CD1c-positive myeloid dendritic cell (primary cell): Measurements from ENCODE around the gene PROSER2.
A peak's percentile ranks its signal among the peaks of the same experiment; 100 is the strongest.

Source experiments
- DNase-seq: peaks from one replicate; pipeline ENCODE4 v3.0.0-alpha.2; 2016; ENCODE audit errors: extremely low spot score

Gene PROSER2

DNA sequence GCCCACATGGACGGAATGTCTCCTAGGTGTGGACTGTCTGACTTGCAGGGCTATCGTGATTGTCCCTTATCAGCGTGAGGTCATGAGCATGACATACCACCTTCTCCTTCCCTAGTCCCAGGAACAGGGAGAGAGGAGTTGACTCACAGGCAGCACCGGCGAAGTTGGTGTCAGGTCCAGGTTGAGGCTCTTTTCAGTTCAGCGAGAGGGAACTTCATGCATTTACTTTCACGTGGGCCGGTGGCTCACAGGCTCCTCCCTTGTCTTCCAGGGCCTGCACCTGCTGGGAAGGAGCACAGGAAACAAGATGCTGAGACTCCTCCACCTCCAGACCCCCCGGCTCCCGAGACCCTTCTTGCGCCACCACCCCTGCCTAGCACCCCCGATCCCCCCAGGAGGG, 46.1 kb downstream of the PROSER2 start:
- DNase-seq: no peak

- DNase-seq: no peak
These were observed 46.7 kb downstream of the PROSER2 start for GRCh38 chr10:11869743-11870460.

GRCh38 chr10:11870461-11870780, 47.3 kb downstream of the PROSER2 start:
- DNase-seq: no peak

- no peak for DNase-seq
These were observed 47.8 kb downstream of the PROSER2 start for GRCh38 chr10:11870900-11871400.

- no peak for DNase-seq
These were observed 48.3 kb downstream of the PROSER2 start for GRCh38 chr10:11871466-11871865.

DNA sequence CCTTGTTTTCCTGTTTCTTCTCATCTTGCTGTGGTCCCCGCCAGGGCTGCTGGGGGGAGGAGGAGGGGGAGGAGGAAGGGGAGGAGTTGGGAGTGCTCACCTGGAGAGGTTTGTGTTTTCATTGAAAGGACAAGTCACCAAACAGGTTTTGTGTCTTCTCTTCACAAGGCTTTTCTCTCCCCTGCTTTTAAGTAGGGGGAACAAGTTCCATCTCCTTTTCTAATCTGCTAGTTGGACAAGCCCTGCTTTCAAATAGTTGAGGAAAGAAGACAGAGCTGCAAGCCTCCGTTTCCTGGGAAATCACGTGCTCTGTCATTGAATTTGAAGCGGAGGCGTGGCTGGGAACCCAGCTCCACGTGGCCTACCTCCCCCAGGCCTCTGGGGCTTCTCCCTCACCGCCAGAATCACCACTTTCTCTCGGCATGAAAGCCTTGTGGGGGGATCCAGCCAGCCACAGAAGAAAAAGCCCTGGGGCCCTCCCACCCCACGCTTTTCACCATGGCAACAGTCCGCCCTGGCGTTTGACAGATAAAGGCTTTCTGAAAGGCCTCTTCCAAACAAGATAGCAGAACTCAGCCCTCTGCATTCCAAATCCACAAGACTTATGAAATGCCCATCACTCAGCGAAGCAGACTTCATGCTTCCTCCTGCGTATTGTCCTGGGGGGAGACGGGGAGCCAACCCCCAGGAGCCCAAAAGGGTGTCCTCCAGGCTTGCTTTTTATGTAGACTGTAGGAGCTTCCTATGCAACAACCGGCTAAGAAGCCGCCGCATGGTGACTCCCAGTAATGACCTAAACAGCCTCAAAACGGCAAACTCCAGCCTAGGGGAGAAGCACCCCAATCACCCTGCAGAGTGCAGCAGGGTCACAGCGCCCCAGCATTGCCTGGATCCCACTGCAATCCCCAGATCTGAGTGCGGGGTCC, 51.7 kb downstream of the PROSER2 start:
- peak; percentile 55 for DNase-seq

- DNase-seq: no peak
These were observed 52.5 kb downstream of the PROSER2 start for GRCh38 chr10:11875494-11876281.

- no peak for DNase-seq
These were observed 53.2 kb downstream of the PROSER2 start for GRCh38 chr10:11876324-11876723.

GRCh38 chr10:11876805-11877590, 53.8 kb downstream of the PROSER2 start:
- no peak for DNase-seq

GRCh38 chr10:11877591-11877905, 54.4 kb downstream of the PROSER2 start:
- no peak for DNase-seq

- DNase-seq: no peak
These were observed 55.6 kb downstream of the PROSER2 start for GRCh38 chr10:11878776-11879175.

GRCh38 chr10:11879387-11880094, 56.4 kb downstream of the PROSER2 start:
- DNase-seq: no peak

DNA sequence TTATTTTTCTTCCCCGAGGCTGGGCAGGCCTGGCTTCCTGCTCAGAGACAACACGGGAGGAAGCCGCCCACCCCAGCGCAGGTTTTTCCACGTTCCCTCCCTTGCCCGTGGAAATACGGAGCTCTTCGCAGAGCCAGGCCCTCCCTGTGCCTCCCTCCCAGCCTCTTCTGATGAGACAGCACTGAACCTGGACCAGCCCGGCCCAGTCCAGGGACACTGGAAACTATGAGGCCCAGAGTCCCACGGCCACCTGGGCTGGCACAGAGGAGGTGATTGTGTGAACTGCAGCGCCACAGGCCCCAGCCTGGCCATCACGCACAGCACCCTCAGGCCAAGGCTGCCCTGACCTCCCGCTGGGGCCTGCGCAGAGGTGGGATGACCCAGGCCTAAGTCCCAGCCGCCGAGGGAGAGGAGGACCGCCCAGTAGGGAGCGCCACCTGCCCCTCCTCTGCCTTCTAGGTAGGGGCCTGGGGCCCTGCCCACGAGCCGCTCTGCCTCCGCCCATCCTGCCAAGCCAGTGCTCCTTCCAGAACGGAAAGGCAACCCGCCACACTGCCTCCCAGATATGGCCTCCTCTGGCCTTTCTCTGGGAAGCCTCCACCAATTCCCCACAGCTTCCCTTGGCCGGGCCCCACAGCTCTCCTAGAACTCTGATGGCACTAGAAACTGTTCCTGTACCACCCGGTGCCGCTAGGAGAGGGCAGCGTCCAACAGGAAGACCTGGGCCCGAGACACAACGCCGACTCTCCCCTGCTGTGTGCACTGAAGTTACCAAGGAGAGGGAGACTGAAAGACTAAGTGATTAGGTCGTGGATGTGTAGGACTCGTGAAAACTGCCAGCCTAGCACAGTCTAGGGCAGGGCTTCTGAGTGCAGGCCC, 57.2 kb downstream of the PROSER2 start:
- no peak for DNase-seq

- no peak for DNase-seq
These were observed 57.9 kb downstream of the PROSER2 start for GRCh38 chr10:11881030-11881476.

GRCh38 chr10:11881477-11882417, 58.6 kb downstream of the PROSER2 start:
- no peak for DNase-seq

DNA sequence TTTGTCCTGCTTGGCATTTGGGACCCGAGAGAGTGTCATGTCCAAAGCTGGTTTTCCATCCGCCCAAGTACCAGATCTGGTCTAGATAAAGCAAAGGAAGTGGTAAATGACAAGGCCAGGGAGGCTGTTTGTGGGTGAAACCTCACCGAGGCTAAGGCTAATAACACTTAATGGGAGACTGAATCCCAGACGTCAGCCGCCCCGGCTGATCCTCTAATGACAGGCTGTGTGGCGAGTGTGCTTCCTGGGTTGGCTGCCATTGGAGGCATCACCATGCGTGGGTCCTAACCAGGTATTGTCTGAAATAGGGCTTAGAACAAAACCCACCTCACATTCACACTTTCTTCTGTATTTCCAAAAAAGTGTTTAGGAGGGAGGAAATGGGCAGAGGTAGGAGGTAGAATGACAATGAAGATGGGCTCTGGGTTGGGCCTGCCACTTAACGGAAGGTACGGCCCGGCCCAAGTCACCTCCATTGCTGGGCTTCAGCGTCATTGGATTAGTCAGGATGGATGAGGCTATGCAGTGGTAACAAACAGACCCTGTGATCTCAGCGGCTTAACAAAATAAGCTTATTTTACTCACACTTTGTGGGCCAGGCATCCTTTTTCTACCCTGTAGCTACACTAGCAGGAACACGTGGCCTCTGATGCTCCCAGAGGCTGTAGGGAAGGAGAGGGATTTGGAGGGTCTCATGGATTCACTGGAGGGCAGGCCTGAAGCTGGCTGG, 59.7 kb downstream of the PROSER2 start:
- no peak for DNase-seq

DNA sequence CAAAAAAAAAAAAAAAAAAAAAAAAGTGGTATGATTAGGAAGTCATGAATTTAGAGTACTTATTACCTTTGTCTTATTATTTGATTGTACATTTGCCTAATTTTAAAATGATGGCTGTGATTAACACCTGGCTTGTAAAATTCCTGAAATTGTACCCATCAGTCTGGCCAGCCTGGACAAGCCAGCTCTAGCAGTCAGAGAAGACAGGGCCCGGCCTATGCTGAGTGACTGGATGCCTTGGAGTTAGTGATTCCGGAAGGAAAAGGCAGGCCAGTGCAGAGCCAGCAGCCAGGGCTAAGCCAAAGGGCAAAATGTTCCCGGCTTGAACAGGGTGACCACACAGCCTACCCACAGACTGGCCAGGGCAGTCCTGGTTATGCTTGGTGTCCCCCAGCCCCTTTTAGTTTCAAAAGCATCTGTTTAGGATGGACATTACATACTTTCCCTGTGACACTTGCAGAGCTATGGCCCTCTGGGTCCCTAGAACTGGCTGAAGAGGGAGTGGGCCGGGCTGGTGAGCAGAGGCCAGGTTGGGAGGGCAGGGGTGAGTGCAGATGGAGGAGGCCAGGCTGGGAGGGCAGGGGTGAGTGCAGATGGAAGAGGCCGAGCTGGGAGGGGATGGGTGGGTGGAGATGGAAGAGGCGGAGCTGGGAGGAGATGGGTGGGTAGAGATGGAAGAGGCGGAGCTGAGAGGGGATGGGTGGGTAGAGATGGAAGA, 61.7 kb downstream of the PROSER2 start:
- no peak for DNase-seq
